OCI-LY3 (cell line): ENCODE data around the gene NYNRIN.

Source experiments
- CTCF ChIP-seq: fragments of 200-600, 300-600 bp; sonication (generic); IDR thresholded peaks from 2 replicates; pipeline ENCODE4 v1.5.1; 2014; ENCODE audit warnings: antibody characterized with exemption, low read length, low read depth
- EZH2phosphoT487 ChIP-seq: fragments of 200-600 bp; shearing (Covaris generic); IDR thresholded peaks from 2 replicates; pipeline ENCODE4 v1.6.1; 2018; ENCODE audit warnings: antibody characterized with exemption, mixed run types, low read depth

- TF ChIP-seq CTCF (no peak), EZH2phosphoT487 (no peak)
Measured at GRCh38 chr14:24418492-24418873, 19.7 kb downstream of the NYNRIN start.
